NK-92 treated with Interleukin-12 subunit alpha and Interleukin-12 subunit beta, amount 100 ng/mL, for 24 hours (cell line): ENCODE data around the gene PRKACB.
A peak's percentile ranks its signal among the peaks of the same experiment; 100 is the strongest.
"Not testable (repeated sequence)": the region's sequence is repeated elsewhere in the genome, so short reads cannot be mapped to it uniquely, and the experiment has no call there.

ENCODE experiments used
- DNase-seq: peaks from one replicate; lab custom pipeline; 2025; lab: John Stamatoyannopoulos, UW

PRKACB gene

DNA sequence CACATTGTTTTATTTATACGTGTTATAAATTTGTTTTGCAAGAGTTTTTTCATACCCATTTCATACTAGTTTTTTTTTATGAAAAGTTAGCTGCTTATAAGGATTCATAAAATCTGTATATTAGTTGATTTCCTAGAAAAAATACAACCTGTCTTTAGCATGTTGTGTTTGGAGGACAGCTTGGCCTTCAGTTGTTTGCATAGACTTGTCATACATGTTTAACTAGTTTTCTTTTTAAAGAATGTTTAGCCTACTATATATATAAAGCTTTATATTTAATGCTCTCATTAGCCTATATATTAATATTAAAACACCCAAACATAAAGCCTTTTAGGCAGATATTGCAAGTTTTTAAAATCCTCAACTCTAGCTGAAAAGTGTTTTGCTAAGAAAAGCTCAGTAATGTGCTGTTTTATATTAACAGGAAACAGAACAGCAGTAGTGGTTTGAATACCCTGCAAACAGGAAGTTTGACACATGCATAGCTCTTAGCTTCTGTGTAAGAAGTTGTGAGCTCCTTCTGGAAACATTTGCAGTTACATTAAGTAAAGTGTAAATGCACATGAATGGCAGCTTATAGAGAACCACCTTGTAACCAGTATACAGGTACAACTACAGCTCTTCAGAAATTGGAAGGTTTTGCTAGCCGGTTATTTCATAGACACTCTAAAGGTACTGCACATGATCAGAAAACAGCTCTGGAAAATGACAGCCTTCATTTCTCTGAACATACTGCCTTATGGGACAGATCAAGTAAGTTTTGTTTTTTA, at the start of gene PRKACB:
Gene PRKACB (plus strand): TSS at position 476 of the 770 bp plus-strand sequence. CDS start 91 bp downstream, at position 567.
- no peak for DNase-seq

DNA sequence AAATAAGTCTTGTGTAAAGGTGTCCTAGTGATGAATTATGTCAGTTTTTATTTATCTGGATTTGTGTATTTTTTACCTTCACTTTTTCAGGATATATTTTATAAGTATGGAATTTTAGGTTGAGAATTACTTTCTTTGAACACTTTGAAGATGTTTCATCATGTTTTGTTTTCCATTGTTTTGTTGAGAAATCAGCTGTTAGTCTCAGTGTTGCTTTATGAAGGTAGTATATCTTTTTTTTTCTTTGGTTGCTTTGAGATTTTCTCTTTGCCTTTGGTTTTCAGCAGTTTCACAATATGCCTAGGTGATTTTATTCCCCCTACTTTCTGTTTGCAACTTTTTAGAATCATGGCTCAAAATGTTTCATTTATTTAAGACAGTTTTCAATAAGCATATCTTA, 48.8 kb upstream of the PRKACB start:
- DNase-seq = no peak

DNA sequence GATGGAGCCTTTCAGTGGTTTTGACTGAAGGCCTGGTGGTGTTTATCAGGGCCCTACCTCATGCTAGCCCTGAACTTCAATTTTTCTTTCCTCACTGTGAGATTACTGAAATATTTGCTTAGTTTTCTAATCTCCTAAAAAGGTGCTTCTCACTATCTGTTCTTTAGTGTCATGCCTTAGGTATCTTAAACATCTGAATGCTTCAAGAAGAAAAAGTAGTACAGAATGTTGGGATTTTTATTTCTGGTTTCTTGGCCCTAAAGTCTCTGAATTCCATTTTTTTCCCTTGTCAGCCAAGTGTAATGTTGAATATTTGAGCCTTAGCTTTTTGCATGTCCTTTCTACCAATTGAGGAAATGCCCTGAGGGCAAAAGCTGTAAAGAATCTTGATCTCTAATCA, 47.9 kb upstream of the PRKACB start:
- no peak for DNase-seq

DNA sequence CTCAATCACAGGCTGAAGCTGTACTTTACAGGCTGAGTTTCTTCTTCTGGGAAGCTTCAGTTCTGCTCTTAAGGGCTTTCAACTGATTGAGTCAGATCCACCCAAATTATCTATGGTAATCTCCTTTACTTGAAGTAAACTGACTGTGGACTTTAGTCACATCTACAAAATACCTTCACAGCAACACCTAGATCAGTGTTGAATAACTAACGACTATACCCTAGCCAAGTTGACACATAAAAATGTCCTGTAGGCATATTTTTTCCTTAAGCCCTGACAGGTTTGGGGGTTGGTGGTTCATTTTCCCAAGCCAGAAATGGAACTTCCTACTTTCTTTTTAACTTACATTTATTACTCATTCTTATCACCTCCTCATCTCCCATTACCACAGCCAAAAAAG, 42.9 kb upstream of the PRKACB start:
- DNase-seq = no peak

DNA sequence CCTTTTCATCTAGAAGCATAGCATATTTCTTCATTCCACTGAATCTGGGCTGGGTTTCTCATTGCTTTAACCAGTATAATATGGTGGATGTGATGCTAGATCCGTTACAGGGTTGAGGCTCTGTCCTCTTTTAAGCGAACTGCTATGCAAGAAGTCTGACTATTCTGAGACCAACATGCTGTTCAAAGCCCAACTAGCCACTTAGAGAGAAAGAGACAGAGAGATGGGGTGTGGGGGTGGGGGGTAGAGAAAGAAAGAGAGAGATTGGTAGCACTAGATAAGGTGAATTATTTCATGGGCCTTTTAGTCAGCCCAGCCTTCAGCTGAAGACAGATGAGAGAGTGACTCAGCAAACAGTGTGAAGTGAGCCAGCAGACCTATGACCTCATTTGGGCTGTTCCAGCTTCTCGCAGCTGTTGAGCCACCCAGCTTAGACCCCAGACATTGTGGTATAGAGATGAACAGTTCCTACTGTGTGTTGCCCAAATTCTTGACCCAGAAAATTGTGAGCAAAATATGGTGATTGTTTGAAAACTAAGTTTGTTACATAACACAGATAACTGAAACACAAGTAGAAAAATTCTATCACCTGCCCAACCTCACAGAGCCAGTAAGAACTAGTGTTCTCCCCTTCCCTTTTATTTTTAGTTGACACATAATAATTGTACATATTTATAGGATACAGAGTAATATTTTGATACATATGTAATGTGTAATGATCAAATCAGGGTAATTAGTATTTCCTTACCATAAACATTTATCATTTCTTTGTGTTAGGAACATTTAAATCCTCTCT, 40.7 kb upstream of the PRKACB start:
- DNase-seq = peak; percentile 44

DNA sequence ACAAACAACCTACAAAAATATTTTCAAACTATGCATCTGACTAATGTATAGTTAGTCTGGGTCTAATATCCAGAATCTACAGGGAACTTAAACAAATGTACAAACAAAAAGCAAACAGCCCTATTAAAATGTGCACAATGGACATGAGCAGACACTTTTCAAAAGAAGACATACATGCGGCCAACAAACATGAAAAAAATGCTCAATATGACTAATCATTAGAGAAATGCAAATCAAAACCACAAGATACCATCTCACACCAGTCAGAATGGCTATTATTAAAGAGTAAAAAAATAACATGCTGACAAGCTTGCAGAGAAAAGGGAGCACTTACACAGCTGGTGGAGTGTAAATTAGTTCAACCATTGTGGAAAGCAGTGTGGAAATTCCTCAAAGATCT, 36.5 kb upstream of the PRKACB start:
- not testable (repeated sequence) for DNase-seq

DNA sequence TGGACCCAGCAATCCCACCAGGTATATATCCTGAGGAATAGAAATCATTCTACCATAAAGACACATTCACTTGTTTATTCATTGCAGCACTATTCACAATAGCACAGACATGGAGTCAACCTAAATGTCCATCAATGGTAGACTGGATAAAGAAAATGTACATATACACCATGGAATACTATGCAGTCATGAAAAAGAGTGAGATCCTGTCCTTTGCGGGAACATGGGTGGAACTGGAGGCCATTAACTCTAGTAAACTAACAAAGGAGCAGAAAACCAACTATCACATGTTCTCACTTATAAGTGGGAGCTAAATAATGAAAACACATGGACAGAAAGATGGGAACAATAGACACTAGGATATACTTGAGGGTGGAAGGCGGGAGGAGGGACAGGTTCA, 36.1 kb upstream of the PRKACB start:
- no peak for DNase-seq

DNA sequence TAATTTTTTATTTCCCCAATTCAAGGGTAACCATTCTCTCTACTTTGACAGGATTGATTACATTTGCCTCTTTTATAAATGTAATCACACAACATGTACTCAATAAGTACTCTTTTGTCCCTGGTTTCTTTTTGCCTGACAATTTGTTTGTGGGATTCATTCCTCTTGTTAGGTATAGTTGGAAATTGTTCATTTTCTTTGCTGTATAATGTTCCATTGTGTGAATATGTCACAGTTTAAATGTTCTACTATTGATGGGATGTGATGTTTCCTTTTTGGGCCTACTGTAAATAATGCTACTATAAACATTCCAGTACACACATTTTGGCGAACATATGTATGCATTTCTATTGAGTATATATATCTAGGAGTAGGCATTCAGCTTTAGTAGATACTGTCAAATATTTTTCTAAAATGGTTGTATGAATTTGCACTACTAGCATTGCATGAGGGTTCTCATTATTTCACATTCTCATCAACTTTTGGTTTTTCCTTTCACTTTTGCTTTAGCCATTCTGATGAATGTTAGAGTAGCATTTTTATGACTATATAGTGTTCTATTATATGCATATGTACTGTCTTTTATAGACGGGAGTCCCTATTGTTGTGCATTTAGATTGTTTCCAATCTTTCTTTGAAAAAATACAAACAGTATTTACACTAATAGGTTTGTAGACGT, 35.0 kb upstream of the PRKACB start:
- DNase-seq = no peak

DNA sequence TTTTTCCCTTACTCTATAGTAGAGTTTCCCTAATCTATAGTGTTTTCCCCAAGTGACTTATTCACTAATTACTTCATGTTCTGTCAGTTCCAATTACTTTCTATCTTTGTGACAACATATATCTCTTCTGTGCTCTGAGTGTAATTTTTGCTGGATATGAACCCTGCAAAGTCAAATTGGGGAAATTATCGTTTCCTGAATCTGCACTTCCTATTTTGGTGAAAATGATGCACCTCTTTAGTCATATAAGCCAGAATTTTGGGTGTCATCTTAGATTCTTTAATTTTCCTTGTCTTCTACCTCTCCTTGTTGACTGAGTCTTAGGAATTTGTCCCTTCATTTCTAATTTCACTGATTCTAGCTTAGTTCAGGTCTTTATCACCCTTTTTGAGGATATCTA, 33.4 kb upstream of the PRKACB start:
- DNase-seq = no peak

DNA sequence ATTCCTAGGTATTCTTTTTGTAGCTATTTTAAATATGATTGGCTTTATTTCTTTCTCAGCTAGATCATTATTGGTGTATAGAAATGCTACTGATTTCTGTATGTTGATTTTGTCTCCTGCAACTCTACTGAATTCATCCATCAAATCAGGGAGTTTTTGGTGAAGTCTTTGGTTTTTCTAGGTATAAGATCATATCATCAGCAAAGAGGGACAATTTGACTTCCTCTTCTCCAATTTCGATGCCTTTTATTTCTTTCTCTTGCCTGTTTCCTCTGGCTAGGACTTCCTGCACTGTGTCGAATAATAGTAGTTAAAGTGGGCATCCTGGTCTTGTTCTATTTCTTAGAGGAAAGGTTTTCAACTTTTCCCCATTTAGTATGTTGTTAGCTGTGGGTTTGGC, 27.5 kb upstream of the PRKACB start:
- no peak for DNase-seq

DNA sequence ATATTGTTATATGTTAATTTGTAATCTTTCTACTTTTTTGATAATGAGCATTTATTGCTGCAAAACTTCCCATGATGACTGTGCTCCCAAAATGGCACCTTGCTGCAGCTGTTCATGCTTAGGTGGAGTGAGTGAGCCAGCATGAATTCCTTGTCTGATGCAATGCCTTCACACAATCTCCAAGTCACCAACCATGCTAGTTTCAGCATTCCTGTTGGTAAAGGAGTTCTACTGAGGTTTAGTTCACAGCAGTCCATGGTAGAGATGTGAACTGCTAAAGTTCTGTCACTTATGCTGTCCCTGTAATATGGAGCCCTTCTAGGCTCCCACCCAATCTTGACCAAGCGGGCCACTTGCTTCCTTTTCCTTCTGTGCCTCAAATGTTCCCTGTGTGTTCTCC, 26.2 kb upstream of the PRKACB start:
- DNase-seq = no peak

DNA sequence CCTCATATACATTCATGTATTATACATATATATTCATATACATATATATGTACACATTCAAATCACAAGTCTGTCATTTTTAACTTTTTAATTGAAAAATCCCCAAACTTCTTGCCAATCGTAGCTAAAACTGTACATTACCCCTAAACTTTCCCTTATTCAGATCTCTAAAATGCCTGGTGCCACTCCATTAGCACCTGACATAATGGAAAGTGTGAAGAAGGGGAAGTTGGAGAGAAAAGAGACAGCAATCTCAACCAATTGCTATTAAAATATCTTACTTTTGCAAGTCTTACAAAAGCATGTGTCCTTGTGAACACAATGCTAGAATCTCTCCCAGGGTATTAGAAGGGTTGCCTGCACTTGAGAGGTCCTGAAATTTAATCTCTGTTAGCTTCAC, 22.7 kb upstream of the PRKACB start:
- no peak for DNase-seq

DNA sequence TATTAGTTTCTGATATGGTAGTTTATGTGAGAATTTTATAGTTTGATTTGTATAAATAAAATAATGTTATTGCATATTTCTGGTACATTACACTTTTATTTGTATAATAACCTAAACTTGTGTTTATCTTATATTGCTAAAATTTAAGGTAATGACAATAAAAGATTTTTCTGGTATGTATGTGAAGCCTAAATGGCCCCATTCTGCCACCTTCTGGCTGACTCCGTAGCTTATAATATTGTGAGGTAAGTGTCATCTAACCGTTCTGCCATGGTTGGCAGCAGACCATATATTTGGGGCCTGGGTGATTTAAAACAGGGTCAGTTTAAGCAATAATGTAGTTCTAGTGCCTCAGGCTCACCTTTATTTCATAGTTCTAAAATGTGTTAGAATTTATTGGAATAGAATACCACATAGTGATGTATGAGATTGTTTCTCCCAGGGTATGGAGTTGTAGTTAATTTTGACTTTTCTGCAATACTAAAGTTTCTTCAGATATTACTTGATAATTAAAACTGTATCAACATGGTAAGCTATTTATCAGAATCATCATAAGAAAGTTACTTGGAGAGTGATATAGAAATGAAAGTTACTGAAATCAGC, 21.2 kb upstream of the PRKACB start:
- no peak for DNase-seq

DNA sequence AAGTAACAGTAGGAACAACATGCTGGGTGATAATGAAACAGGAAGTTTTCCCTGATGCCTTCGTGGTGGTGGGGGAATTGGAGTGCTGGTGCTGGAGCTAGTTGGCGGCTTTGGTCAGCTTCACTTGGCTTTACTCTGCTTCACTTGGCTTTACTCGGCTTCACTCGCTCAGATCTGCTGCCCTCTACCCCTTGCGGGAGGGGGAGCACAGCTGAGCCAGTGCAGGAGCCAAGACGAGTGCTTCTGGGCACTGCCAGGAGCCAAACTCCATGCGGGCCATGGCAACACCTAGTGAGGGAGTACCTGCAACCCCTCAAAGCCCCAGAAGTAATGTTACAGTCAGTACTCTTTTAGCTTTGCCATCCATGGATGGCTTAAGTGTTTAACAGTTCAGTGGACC, 10.6 kb upstream of the PRKACB start:
- no peak for DNase-seq

DNA sequence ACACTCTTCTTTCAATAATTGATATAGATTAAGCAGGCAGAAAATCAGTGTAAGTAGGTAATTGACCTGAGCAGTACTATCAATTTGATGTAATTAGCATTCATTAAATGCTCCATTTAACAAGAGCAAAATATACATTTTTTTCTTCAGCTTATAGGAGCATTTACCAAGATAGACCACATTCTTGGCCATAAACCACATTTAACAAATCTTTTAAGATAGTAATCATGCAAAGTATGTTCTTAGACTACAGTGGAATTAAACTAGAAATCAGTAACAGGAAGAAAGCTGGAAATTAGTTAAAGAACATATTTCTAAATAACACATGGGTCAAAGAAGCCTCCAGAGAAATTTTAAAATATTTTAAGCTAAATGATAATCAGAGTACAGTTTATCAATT, 8.7 kb upstream of the PRKACB start:
- DNase-seq = no peak

DNA sequence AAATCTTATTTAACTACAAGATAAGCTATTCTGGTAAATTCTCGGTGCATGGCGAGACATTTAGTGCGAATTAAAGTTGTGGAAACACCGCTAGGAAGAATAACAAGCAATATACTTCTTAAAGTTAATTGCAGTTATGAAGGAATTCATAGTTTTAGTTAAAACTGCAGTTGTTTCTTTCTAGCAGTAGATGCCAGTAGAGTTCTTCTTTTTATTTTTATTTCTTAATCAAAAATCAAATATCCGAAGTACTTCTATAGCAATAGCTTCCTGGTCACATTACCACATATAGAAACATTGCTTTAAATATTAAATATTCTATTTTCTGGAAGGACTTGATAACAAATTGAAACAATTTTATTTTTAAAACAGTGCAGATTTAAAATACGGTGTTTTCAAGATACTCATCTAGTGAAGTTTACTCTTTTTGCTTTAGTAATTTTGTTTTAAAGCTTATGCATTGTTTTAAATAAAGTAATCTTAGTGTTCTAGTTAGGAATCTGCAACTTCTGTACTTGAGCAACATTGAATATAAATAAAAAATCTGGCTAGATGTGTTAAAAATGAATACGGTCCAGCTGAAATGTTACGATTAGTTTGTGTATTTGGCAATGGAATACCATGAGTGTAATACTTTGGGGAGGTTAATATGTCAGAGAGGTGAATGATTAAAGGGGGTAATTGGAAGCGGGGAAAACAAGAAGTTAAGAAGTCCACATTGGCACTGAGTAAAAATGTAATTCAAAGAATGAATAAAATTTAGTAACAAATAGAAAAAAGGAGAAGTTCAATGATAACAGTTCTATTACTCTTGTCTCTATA, 2.7 kb upstream of the PRKACB start:
- DNase-seq = no peak

DNA sequence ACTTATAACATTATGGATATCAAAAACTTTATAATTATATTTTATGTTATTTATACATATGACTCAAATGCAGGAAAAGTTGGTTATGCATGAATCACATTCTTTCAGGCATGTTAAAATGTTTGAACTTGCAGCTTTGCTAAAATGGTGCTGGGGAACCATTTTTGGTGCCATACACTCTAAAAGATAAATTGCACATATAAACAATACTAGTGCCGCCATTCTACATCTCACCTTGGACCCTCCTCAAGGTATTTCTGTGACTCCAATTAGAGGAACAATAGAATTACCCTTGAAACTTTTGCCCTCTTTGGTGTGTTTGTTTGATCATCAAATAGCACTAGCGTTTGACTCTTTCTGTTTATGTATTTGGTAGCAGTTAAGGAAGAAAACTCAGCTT, 997 bp downstream of the PRKACB start:
- no peak for DNase-seq

DNA sequence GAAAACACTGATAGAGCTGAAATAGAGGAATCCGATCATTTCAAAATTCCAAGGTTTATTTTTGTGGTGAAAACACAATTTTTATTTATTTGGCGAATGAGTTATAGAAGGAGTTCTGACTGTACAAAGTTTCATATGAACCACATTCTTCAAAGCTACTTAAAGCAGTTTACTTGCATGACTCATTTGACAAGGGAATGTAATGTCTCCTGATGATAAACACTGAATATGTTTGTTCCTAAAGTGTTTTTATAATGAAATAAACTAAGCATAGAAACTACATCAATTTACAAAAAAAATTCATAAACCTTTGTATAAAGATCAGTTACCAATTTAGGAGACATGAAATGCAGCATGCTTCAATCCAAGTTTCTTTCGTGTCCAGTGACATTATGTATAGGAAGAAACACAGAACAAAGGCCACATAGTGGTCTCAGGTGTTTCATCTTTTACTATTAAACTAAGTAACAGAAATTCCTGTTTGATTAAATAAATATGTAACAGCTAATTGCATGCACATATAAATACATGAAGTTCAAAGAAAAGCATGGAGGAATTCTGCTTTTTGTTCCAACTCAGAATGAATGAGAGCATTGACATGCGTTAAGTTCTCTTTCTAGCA, 2.5 kb downstream of the PRKACB start:
- no peak for DNase-seq

DNA sequence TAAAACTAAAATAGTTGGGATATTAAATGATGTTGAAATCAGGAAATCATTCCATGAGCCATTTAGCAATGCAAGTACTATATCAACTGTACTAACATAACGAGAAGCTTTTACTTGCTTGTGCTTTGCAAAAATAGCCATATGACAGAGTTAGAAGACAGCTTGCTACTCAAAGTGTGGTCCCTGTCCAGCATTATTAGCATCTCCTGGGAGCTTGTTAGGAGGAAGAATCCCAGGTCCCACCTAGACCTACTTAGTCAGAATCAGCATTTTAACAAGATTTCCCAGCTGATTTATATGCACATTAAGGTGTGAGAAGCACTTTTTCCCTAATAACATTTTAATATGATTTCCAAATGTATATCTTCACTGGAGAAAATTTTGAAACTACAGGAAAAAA, 4.7 kb downstream of the PRKACB start:
- DNase-seq = no peak

DNA sequence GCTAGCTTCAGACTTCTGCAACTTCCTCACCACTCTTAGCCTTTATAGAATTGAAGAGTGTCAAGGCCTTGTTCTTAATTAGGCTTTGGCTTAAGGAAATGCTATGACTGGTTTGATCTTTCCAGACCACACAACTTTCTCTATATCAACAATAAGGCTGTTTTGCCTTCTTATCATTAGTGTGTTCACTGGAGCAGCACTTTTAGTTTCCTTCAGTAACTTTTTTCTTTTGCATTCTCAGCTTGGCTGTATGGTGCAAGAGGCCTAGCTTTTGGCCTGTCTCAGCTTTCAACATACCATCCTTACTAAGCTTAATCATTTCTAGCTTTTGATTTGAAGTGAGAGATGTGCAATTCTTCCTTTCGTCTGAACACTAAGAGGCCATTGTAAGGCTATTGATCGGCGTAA, 8.6 kb downstream of the PRKACB start:
- no peak for DNase-seq

DNA sequence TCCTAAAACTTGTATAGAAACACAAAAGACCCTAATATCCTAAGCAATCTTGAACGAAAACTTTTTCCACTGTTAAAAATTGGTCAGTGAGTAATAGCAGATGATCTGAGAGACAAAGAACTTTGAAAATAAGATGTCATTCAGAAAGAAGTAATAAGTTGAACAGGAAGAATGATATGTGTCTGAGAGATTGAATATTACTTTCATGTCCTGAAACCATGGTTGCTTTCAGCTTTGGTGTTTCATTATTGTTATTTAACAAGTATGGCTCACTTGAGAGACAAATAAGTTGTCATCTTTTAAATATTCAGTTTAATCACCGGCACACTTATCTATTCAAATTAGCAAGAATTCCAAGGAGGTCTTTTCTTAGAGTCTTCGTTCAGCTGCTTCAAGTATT, 11.4 kb downstream of the PRKACB start:
- DNase-seq = no peak
